HG03108 (cell line): ENCODE measurements around the gene JAZF1.

Experiments
- ATAC-seq: cut with Tn5 transposase; IDR thresholded peaks from one replicate; pipeline ENCODE4 v1.9.1; 2021; ENCODE audit warnings: moderate library complexity; ENCODE audit not compliant: unreplicated experiment

JAZF1 gene

GRCh38 chr7:28140979-28141378 lies 39.6 kb downstream of the JAZF1 start:
- no peak for ATAC-seq

GRCh38 chr7:28138837-28139236 lies 41.8 kb downstream of the JAZF1 start:
- ATAC-seq: no peak

- no peak for ATAC-seq
Observed at GRCh38 chr7:28137463-28137862, 43.1 kb downstream of the JAZF1 start.

GRCh38 chr7:28136885-28137284 lies 43.7 kb downstream of the JAZF1 start:
- no peak for ATAC-seq

GRCh38 chr7:28136420-28136819 lies 44.2 kb downstream of the JAZF1 start:
- no peak for ATAC-seq

- ATAC-seq: no peak
Observed at GRCh38 chr7:28135760-28136159, 44.8 kb downstream of the JAZF1 start.

- no peak for ATAC-seq
Observed at GRCh38 chr7:28135315-28135714, 45.3 kb downstream of the JAZF1 start.

GRCh38 chr7:28133872-28134271 lies 46.7 kb downstream of the JAZF1 start:
- ATAC-seq: no peak

GRCh38 chr7:28132959-28133870 lies 47.4 kb downstream of the JAZF1 start:
- ATAC-seq: no peak

GRCh38 chr7:28130277-28130676 lies 50.3 kb downstream of the JAZF1 start:
- no peak for ATAC-seq

GRCh38 chr7:28128608-28129007 lies 52.0 kb downstream of the JAZF1 start:
- ATAC-seq: no peak

GRCh38 chr7:28126410-28127041 lies 54.1 kb downstream of the JAZF1 start:
- ATAC-seq: no peak

GRCh38 chr7:28125431-28126409 lies 54.9 kb downstream of the JAZF1 start:
- no peak for ATAC-seq

GRCh38 chr7:28124413-28124812 lies 56.2 kb downstream of the JAZF1 start:
- no peak for ATAC-seq

GRCh38 chr7:28123752-28124151 lies 56.8 kb downstream of the JAZF1 start:
- ATAC-seq: no peak

GRCh38 chr7:28121496-28121895 lies 59.1 kb downstream of the JAZF1 start:
- no peak for ATAC-seq

GRCh38 chr7:28116041-28116440 lies 64.6 kb downstream of the JAZF1 start:
- no peak for ATAC-seq

GRCh38 chr7:28115261-28115660 lies 65.3 kb downstream of the JAZF1 start:
- no peak for ATAC-seq

- no peak for ATAC-seq
Observed at GRCh38 chr7:28114056-28114455, 66.5 kb downstream of the JAZF1 start.

GRCh38 chr7:28112883-28113540 lies 67.6 kb downstream of the JAZF1 start:
- ATAC-seq: no peak

- no peak for ATAC-seq
Observed at GRCh38 chr7:28112467-28112866, 68.1 kb downstream of the JAZF1 start.
